Measurements from ENCODE around the gene IBA57.
"Not testable (repeated sequence)": the region's sequence is repeated elsewhere in the genome, so short reads cannot be mapped to it uniquely, and the experiment has no call there.

Gene IBA57

DNA sequence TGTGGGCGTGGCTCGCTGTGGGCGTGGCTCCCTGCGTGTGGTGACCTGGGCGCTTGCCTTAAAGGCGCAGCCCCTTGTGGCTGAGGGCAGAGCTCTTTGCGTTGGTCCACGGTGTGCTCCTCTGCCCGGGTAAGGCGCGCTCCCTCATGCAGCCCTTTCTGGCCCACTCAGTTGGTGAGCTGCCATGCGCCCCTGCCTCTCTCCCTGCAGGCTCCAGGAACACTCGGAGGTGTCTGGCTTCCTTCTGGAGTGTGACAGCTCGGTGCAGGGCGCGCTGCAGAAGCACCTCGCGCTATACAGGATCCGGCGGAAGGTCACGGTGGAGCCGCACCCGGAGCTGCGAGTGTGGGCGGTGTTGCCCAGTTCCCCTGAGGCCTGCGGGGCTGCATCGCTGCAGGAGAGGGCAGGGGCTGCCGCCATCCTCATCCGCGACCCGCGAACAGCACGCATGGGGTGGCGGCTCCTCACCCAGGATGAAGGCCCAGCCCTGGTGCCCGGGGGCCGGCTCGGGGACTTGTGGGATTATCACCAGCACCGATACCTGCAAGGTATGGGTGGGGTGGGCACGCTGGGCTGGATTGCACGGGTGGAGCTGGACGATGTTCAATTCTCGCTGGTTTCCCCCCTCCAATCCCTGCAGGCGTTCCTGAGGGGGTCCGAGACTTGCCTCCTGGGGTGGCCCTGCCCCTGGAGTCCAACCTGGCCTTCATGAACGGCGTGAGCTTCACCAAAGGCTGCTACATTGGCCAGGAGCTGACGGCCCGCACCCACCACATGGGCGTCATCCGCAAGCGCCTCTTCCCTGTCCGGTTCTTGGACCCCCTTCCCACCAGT lies 9.1 kb downstream of the IBA57 start:
- no peak for DNase-seq

DNA sequence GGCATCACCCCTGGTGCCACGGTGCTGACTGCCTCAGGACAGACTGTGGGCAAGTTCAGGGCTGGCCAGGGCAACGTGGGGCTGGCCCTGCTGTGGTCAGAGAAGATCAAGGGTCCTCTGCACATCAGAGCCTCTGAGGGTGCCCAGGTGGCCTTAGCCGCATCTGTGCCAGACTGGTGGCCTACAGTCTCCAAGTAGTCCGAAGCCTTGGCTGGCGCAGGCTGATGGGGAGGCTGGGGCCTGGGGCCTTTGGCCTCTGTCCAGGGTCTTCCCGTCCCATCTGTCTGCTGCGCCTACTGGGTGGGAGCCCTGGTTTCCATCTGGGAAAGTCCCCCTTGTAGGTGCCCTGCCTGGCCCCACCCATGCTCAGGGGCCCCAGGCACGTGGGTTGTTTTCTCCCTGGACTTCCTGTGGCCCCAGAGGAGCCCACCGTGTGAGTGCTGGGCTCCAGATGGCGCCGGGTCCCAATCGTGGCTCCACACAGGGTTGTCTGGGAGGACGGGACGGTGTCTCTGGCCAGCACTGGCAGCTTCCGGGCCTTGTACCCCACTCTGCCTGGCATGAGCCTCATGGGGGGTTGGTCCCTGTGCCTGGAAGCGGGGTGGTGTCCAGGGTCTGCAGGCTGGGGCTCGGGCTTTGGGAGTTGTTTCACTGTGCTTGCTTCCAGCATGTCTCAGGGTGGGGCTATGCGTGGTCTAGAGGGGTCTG lies 9.9 kb downstream of the IBA57 start:
- DNase-seq = no peak

DNA sequence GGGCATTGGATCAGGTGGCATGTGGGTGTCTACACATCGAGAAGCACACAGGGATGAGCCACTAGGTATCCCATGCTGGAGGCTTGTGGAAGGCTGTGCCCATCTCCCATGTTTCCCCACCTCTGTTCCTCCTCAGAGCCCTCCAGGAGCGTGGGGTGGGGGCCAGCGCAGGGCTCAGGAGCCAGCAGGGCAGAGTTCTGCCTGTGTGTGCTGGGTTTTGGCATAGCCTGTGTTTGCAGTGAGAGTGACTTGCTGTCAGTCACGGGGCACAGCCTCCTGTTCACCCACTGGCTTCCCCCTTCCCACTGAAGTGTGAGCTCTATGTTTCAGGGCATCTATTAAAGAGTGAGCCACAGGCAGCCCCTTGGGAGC lies 10.4 kb downstream of the IBA57 start:
- no peak for DNase-seq

DNA sequence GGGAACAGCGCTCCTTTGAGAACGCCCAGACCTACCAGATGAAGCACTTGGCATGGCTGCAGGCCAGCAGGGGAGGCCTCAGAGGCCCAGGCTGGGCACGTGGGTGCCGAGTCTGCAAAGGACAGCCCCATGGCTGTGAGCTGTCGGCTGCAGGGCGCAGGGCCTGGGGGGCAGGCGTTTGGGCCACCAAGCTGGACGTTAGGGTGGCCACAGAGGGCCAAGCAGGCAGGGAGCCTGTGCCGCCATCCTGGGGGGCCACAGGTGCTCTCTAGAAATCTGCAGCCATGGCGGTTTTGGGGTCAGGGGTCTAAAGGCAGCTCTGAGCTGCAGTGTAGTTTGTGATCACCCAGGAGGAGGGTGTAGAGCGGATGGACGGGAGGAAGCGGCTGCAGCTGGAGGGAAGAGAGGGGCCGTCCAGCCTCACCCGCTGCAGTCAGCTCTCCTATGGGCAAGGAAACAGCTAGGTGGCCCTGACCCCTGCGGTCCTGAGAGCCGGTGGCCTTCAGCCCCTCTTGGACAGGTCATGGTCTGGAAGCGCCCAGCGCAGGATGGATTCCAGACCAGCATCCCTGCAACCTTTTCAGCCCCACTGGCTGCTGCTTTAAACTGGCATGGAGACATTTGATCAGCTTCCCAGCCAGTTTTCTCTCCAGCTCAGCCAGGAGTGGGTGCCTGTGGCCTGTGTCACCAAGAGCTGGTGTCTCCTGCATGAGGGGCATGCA lies 11.0 kb downstream of the IBA57 start:
- DNase-seq = no peak

DNA sequence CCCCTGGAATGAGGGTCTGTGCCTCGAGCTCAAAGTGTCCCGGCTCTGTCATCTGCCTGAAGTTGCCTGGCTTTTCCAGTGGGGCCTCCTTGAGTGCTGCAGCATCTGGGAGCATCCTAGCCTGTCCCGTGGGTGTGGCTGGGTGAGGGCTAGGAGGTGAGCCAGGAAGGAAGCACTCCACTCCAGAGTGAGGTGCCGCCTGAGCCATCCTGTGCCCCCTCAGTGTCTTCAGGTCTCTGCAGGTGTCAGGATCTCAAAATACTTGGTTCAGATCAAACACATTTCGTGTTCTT lies 11.5 kb downstream of the IBA57 start:
- no peak for DNase-seq

DNA sequence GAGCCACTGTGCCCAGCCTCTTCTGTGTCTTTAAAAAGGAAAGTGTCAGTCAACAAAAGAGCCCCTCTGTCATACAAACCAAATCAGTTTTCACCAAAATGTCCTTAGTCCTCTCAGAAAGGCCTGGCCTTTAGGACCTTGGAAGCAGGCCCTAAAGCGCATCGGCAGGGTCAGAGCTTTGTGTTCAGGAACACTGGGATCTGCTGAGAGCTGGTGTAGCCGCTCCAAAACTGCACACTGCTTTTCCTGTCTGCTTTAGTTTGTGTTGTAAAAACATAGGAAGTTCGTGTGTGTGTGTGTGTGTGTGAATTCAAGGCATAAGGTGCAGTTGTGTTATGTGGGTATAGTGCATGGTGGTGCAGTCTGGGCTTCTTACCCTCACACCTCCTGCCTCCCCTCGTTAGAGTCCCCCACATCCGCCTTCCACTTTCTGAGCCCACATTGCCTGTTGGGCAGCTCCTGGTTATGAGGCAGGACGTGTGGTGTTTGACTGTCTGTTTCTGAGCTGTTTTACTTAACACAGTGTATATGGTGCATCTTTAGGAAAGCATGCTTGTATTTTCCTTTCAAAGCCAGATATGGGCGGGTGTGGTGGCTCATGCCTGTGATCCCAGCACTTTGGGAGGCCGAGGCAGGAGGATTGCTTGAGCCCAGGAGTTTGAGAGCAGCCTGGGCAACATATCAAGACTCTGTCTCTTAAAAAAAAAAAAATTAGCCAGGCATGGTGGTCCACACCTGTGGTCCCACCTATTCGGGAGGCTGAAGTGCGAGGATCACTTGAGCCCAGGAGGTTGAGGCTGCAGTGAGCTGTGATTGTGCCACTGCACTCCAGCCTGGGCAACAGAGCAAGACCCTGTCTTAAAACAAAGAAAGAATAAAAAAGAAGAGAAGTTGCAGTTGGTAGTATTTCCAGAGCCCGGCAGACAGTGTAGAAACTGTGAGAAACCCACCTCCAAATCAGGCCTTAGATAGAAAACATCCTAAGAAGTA lies 12.4 kb downstream of the IBA57 start:
- no peak for DNase-seq

DNA sequence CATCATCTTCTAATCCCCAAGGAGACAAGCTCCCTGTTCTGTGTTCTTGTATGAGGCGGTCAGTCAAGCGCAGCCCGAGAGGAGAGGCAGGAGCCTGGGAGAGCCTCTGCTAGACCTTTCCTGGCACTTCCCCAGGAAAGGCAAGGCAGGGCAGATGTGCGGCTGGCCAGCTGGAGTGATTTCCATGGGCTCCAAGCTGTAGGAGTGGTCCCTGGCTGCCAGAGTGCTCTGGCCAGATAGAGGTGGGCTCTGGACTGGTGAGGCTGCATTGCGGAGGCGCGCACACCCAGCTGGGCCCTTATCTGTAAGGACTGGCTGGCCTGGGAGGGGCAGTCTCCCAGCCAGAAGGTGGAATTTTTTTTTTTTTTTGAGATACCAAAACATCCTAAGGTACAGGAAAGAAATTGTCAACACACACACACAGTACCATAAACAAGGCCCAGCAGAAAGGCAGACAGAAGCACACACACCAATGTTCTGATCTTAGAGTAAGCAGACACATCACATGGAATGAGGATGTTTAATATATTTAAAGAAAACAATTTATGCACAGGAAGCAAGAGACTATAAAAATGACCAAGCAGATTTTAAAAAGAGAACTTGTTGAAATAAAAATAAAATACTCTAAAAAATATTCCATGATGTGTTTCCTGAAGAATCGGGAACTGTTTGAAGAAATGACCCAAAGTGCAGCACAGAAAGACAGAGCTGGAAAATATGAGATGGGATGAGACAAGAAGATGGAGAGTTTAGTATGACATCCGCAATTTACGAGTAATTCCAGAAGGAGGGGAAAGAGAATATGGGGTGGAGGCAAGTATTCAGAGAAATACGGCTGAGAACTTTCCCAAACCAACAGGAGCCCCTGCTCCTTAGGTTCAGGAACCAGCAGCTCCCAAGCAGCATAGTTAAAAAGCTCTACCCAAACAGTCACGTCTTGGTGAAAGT lies 13.4 kb downstream of the IBA57 start:
- DNase-seq = no peak

DNA sequence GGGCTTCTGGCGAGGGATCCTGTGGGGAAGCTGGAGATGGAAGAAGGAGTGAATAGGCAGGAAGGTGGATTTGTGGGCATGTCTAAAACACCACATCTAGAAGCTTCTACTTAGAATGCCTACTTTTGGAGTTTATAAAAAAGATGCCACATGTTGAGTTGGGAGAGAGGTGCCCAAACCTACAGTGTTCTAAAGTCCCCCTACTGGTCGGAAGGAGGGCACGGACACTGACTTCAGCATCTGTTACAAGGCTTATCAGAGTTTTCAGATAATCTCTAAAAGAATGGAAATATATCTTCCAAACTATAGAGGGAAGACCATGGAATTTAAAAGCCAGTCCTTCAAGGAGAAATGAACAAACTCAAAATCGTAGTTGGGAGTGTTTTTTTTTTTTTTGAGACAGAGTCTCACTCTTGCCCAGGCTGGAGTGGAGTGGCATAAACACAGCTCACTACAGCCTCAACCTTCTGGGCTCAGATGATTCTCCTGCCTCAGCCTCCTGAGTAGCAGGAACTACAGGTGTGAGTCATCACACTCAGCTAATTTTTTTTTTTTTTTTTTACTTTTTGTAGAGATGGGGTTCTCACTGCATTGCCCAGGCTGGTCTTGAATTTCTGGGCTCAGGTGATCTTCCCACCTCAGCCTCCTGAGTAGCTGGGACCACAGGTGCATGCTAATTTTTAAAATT lies 14.8 kb downstream of the IBA57 start:
- DNase-seq = no peak

DNA sequence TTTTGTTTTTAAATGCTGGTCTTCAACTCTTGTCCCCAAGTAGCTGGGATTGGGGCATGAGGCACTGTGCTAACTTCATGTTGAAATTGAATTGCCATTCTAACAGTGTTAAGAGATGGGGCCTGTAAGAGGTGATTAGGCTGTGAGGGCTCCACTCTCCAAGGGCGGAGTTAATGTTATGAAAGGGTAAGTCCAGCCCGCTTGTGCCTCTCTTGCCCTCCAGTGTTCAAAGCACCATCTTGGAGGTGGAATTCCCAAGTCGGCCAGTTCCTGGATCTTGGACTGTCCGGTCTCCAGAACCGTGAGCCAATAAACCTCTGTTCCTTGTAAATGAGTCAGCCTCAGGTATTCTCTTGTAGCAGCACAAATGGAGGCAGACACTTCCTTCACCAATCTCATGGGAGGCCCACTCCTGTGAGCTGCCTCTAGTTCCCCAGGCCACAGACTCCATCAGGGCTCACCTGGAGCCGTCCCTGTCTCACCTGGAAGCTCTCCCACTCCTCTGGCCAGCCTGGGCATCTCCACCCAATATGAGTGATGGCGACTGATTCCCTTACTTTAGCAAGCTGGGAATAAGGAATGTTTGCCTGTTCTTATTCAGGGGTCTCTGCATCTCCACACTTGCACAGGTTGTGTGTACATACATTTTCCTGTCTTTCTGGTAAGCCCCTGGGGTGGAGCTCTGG lies 15.5 kb downstream of the IBA57 start:
- no peak for DNase-seq

DNA sequence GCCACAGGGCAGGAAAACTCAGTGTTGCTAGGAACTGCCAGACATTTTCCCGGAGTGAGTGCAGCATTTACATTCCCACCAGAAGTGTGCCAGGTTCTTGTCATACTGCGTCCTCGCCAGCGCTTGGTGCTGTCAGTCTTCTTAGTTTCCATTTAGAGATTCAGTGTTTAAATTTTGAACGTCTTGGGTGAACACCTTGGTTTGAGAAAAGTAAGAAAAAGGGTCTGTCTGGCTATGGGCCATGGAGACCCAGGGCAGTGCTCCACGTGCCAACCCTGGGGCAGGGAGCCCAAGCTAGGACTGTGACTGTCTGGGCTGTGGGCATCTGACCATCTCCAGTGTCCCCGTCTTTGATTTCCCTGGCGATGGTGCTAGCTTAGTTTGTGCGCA lies 16.0 kb downstream of the IBA57 start:
- DNase-seq = no peak

DNA sequence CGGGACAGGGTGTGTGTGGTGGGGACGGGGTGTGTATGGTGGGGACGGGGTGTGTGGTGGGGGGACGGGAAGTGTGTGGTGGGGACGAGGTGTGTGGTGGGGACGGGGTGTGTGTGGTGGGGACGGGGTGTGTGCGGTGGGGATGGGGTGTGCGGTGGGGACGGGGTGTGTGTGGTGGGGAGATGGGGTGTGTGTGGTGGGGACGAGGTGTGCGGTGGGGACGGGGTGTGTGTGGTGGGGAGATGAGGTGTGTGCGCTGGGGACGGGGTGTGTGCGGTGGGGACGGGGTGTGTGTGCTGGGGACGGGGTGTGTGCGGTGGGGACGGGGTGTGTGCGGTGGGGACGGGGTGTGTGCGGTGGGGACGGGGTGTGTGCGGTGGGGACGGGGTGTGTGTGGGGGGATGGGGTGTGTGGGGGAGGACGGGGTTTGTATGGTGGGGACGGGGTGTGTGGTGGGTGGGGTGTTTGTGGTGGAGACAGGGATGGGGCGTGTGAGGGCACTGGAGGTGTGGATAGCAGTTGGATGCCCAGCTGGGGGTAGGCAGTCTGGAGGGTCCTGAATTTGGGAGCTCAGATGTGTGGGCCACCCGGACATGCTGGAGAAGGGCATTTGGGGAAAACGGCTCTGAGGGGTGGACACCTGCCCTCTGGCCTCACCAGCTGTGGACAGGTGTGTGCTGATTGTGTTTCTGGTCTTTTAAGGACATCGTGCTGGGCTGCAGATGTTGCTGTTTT lies 16.9 kb downstream of the IBA57 start:
- DNase-seq = no peak

DNA sequence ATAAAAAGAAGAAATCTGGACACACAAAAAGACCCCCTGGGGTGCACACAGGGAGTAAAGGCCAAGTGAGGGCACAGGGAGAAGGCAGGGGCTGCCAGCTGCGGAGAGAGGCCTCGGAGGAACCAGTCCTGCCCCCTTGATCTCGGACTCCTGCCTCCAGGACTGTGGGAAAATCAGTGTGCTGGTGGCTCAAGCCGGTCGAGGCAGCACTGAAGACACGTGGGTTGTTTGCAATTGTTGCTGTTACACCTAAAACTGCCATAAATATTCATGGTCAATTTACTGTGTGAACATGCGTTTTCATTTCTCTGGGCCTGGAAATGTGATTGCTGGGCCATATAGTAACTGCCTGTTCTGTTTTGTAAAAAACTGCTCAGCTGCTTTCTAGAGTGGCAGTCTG lies 18.5 kb downstream of the IBA57 start:
- no peak for DNase-seq

DNA sequence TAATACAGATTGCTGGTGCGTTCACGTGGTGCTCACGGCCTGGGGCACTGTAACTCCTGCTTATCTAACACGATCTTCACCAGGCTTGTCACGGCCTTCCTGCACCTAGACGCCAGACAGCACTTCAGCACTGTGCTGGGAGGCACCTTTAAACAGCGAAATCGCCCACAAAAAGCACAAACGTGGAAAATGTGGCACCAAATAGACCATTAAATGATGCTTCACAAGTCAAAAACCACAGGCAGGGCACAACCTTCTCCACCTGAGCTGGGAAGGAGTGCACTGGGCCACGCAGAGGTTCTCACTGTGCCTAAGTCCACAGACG lies 20.0 kb downstream of the IBA57 start:
- no peak for DNase-seq

DNA sequence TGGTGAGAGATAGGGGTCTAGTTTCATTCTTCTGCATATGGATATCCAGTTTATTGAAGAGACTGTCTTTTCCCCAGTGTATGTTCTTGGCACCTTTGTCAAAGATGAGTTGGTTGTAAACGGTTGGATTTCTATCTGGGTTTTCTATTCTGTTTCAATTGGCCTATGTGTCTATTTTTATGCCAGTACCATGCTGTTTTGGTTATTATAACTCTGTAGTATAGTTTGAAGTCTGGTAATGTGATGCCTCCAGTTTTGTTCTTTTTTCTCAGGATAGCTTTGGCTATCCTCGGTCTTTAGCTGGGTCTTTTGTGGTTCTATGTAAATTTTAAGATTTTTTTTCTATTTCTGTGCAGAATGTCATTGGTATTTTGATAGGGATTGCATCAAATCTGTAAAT lies 22.6 kb downstream of the IBA57 start:
- DNase-seq = not testable (repeated sequence)

DNA sequence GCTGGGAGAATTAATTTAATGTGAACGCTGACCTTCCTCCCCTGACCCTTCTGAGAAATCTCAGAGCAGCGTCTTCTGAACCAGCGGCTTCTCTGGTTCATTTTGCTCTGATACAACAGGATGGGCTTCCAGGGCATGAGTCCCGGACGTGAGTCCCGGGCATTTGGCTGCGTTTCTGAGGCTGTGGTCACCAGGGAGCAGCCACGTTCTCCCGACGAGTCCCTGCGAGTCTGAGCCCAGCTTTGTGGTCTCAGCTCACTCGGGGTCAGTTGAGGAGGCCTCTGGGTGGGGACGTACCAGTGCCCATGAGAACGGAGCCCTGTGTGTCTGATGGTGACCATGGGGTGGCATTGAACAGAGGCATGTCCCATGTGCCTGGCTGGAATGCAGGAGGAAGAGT lies 24.6 kb downstream of the IBA57 start:
- no peak for DNase-seq

DNA sequence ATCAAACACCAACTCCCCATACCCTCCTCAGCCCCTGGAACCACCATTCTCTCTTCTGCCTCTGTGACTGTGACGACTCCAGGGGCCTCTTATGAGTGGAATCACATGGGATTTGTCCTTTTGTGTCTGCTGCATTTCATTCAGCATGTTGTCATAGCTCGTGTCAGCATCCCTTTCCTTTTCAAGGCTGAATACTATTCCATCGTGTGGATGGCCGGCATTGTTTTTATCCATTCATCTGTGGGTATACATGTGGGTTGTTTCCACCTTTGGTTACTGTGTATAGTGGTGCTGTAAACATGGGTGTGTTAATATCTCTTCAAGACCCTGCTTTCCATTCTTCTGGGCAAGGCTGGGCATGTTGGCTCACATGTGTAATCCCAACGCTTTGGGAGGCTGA lies 25.2 kb downstream of the IBA57 start:
- no peak for DNase-seq

DNA sequence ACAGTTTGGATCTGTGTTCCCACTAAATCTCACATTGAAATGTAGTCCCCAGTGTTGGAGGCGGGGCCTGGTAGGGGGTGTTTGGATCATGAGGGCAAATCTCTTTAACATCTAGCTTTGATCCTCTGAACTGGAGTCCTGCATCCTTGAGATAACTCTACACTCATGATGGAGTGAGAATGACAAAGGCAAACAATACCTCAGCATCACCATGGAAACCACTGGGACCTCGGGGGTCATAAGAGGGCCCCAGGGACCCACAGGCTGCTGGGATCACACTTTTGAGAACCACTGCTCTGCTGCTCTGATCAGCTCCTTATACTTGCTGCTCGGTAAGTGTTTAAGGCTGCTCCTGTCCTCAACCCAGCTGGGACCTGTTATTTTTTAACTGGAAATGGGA lies 28.8 kb downstream of the IBA57 start:
- no peak for DNase-seq

DNA sequence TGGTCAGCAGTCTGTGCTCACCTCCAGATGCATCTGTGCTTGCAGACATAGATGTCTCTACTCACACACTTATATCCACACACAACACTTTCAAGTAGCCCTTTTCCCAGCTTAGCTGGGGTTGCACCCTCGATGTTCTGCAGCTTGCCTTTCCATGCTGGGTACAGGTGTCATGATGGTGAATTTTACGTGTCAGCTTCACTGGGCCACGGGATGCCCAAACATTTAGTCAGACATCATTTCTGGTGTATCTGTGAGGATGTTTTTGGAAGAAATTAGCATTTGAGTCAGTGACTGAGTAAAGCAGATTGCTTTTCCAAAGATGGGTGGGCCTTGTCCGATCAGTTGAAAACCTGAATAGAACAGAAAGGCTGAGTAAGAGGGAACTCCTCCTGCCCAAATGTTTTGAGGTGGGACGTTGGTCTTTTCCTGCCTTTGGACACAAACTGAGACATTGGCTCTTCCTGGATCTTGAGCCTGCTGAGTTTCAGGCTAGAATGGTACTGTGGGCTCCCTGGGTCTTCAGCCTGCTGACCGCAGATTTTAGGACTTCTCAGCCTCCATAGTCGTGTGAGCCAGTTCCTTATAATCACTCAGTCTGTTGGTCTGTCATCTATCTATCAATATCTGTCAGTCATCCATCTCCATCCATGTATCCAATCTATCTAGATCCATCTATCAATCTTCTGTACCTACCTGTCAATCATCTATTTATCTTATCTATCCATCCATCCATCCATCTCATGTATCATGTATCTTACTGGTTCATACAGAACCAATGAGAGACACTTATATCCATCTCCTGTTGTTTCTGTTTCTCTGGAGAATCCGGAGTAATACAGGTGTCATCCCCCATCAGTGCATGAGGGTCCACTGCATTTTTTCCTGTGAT lies 29.6 kb downstream of the IBA57 start:
- no peak for DNase-seq

Measured in SIG-M5 (cell line).